ENCODE measurements around the gene TBC1D16. TPM values are rescaled to one million over a fixed set of nuclear protein-coding genes. Genes with fewer than 3 reads are reported as not detected.

Gene TBC1D16
- total RNA-seq, 2 donors from 2014 or later = 29.9 to 30.9 TPM

GRCh38 chr17:79939755-79940458, 95.8 kb downstream of the TBC1D16 start:
- ATAC-seq = no peak
- intact Hi-C loops (cut with DNase I) = no loop called here
- peak; percentile 2 for DNase-seq

- no peak for ATAC-seq
- peak; percentile 13 for DNase-seq
Observed at GRCh38 chr17:79939094-79939435, 96.6 kb downstream of the TBC1D16 start.

GRCh38 chr17:79938336-79939093, 97.2 kb downstream of the TBC1D16 start:
- no peak for ATAC-seq
- intact Hi-C loops (cut with DNase I) = no loop called here
- DNase-seq = no peak

More at GRCh38 chr17:79939094-79939435, 96.6 kb downstream of the TBC1D16 start:
- intact Hi-C loops (cut with DNase I) = no loop called here

- ATAC-seq (no peak), DNase-seq (no peak)
- intact Hi-C loops (cut with DNase I) = no loop called here
Observed at GRCh38 chr17:79937391-79938335, 98.0 kb downstream of the TBC1D16 start.

GRCh38 chr17:79936641-79937381, 98.9 kb downstream of the TBC1D16 start:
- DNase-seq (no peak), ATAC-seq (no peak)
- intact Hi-C loops (cut with DNase I) = no loop called here

GRCh38 chr17:79936050-79936449, 99.6 kb downstream of the TBC1D16 start:
- intact Hi-C loops (cut with DNase I) = no loop called here
- DNase-seq = no peak

GRCh38 chr17:79935197-79935885, 100.3 kb downstream of the TBC1D16 start:
- intact Hi-C loops (cut with DNase I) = no loop called here
- ATAC-seq = no peak
- DNase-seq = no peak

More at GRCh38 chr17:79936050-79936449, 99.6 kb downstream of the TBC1D16 start:
- ATAC-seq = no peak

- intact Hi-C loops (cut with DNase I) = no loop called here
- no peak for DNase-seq
- ATAC-seq = no peak
Observed at GRCh38 chr17:79934653-79934970, 101.1 kb downstream of the TBC1D16 start.

GRCh38 chr17:79933863-79934652, 101.6 kb downstream of the TBC1D16 start:
- intact Hi-C loops (cut with DNase I) = no loop called here
- ATAC-seq (peak; percentile 17 to 28), DNase-seq (no peak)

GRCh38 chr17:79932451-79933306, 103.0 kb downstream of the TBC1D16 start:
- ATAC-seq (no peak), DNase-seq (no peak)
- intact Hi-C loops (cut with DNase I) = no loop called here

GRCh38 chr17:79931817-79932309, 103.8 kb downstream of the TBC1D16 start:
- intact Hi-C loops (cut with DNase I) = no loop called here
- DNase-seq = no peak
- no peak for ATAC-seq

GRCh38 chr17:79930877-79931816, 104.5 kb downstream of the TBC1D16 start:
- ATAC-seq (peak in 1 of 2 donors; percentile 5), DNase-seq (no peak)
- intact Hi-C loops (cut with DNase I) = no loop called here

- ATAC-seq = no peak
- intact Hi-C loops (cut with DNase I) = no loop called here
- DNase-seq = no peak
Observed at GRCh38 chr17:79930062-79930876, 105.4 kb downstream of the TBC1D16 start.

- no peak for ATAC-seq
- intact Hi-C loops (cut with DNase I) = no loop called here
- DNase-seq = no peak
Observed at GRCh38 chr17:79929257-79930061, 106.2 kb downstream of the TBC1D16 start.

Measured in left cardiac atrium (tissue), 4 donors.